Panc1 (cell line): ENCODE data around the gene SEMA4A. TPM values are rescaled to one million over a fixed set of nuclear protein-coding genes. Genes with fewer than 3 reads are reported as not detected.

Source experiments
- ATAC-seq: fragments of 200-7000 bp; cut with Tn5 transposase; 2 replicates; pipeline ENCODE4 v1.9.1; 2020; ENCODE audit warnings: mild to moderate bottlenecking, moderate library complexity
- BruUV-seq: library from RNA; stranded (reverse); fragments of 400-500 nt; replicated peaks from 2 replicates; lab custom pipeline; 2021; lab: Mats Ljungman, UMichigan
- CTCF ChIA-PET: fragments of 300-600 bp; sonication (Branson Sonifier 250); formaldehyde crosslinking; loops from one replicate; lab custom pipeline; 2022; ENCODE audit warnings: antibody characterized with exemption; lab: Charles Lee
- POLR2A ChIA-PET: fragments of 300-600 bp; sonication (Branson Sonifier 250); formaldehyde crosslinking; loops from one replicate; lab custom pipeline; 2022; ENCODE audit warnings: antibody characterized with exemption; lab: Charles Lee
- DNase-seq: peaks from one replicate; pipeline ENCODE4 v3.0.0-alpha.2; 2010; ENCODE audit warnings: low read depth, low spot score
- H3K27ac ChIP-seq: 2 replicates; pipeline ENCODE4 v1.5.1; 2011; ENCODE audit warnings: mild to moderate bottlenecking, low read length, inconsistent platforms
- H3K27me3 ChIP-seq: fragments of 200-500 bp; sonication (Bioruptor generic); 2 replicates; pipeline ENCODE4 v1.6.0; 2014; ENCODE audit warnings: low read length, inconsistent platforms; ENCODE audit not compliant: control insufficient read depth, insufficient read depth
- H3K36me3 ChIP-seq: fragments of 200-500 bp; sonication (Bioruptor generic); 2 replicates; pipeline ENCODE4 v1.5.1; 2014; ENCODE audit warnings: inconsistent platforms, mild to moderate bottlenecking, low read length, moderate library complexity; ENCODE audit not compliant: control insufficient read depth, insufficient read depth
- H3K4me1 ChIP-seq: 2 replicates; pipeline ENCODE4 v1.5.1; 2011; ENCODE audit warnings: inconsistent platforms, mild to moderate bottlenecking, low read length, moderate library complexity; ENCODE audit not compliant: control insufficient read depth, insufficient read depth
- H3K4me3 ChIP-seq, 2 experiments: 2 replicates each; pipeline ENCODE4 v1.5.1; 2011 to 2012; ENCODE audit warnings: low read depth in 2 of 2, low read length in 2 of 2, mild to moderate bottlenecking in 2 of 2, inconsistent platforms in 1 of 2, moderate library complexity in 1 of 2
- H3K9me3 ChIP-seq: fragments of 200-500 bp; sonication (Bioruptor generic); 2 replicates; pipeline ENCODE4 v1.5.1; 2014; ENCODE audit warnings: low read depth, mild to moderate bottlenecking, inconsistent platforms, low read length, moderate library complexity; ENCODE audit not compliant: control insufficient read depth, insufficient read depth
- CTCF ChIP-seq: fragments of 450-650 bp; IDR thresholded peaks from 2 replicates; pipeline ENCODE4 v1.5.1; 2017; ENCODE audit warnings: mild to moderate bottlenecking
- POLR2AphosphoS5 ChIP-seq: IDR thresholded peaks from 2 replicates; pipeline ENCODE4 v1.6.1; 2012; ENCODE audit warnings: mild to moderate bottlenecking, low read depth, low read length, moderate library complexity
- REST ChIP-seq, 2 experiments: IDR thresholded peaks; 2 replicates each; pipeline ENCODE4 v1.6.1; 2011 to 2012; ENCODE audit warnings: low read depth in 2 of 2, control low read depth in 1 of 2, low read length in 1 of 2, mild to moderate bottlenecking in 1 of 2, moderate library complexity in 1 of 2; ENCODE audit not compliant: insufficient read depth in 1 of 2
- SIN3A ChIP-seq: IDR thresholded peaks from 2 replicates; pipeline ENCODE4 v1.6.1; 2012; ENCODE audit warnings: low read depth, mild to moderate bottlenecking, low read length, moderate library complexity, borderline replicate concordance; ENCODE audit not compliant: insufficient read depth
- TCF7L2 ChIP-seq: IDR thresholded peaks from 2 replicates; pipeline ENCODE4 v1.6.1; 2011; ENCODE audit warnings: mild to moderate bottlenecking, low read depth, low read length, inconsistent platforms
- in situ Hi-C: cut with HindIII; loops from 2 replicates; pipeline ENCODE4 v1.10.0; 2016; ENCODE audit warnings: low sequenced_read_pairs, low pct_unique_long_range_greater_than_20kb
- intact Hi-C: fragments of 100-400 bp; cut with micrococcal nuclease; formaldehyde crosslinking; loops from one replicate; pipeline ENCODE4 v1.10.0; 2022; ENCODE audit not compliant: unreplicated experiment
- total RNA-seq: library from RNA; stranded (reverse); gene quantifications from one replicate; pipeline ENCODE4 v1.2.1, GENCODE V29; 2021; ENCODE audit not compliant: unreplicated experiment

The SEMA4A gene
- total RNA-seq, 1 experiment from 2014 or later: 0.21 TPM

GRCh38 chr1:156121457-156121856, 31.9 kb upstream of the SEMA4A start:
- POLR2A ChIA-PET: interaction anchor here (0.7 kb wide), 1 partner anchor 191 kb away, joined by 15 read pairs; no protein-coding TSS in a partner anchor

GRCh38 chr1:156122086-156122485, 31.3 kb upstream of the SEMA4A start:
- POLR2A ChIA-PET: no interaction called here
- Histone ChIP-seq H3K4me3 (peak overlapping the region; percentile 19 to 58), H3K36me3 (peaks cover 2% of the 10 kb centered on the region; the same call in 1 of the 2 replicates)

More at GRCh38 chr1:156121457-156121856, 31.9 kb upstream of the SEMA4A start:
- Histone ChIP-seq H3K27me3 (no peaks in the 10 kb centered on the region), H3K4me1 (peaks cover 77% of the 10 kb centered on the region), H3K36me3 (peaks cover 2% of the 10 kb centered on the region; the same call in 1 of the 2 replicates), H3K27ac (peak overlapping the region; percentile 95), H3K9me3 (no peaks in the 10 kb centered on the region), H3K4me3 (peak overlapping the region in 1 of 2 experiments; percentile 58; a peak in 2 of 4 replicates)
- CTCF ChIA-PET: interaction anchor here (0.6 kb wide), 1 partner anchor 22 kb away, joined by 4 read pairs; no protein-coding TSS in a partner anchor
- no TSS peak for BruUV-seq
- TF ChIP-seq REST (IDR thresholded peaks at IDR 0.05; ENCODE audit: insufficient read depth in 1 of 2, low read depth in 2 of 2, low read length in 1 of 2) (no peak), CTCF (no peak)
- DNase-seq (no peak), ATAC-seq (no peak)
- intact Hi-C loops (no loop called here), in situ Hi-C loops (no loop called here)

More at GRCh38 chr1:156122086-156122485, 31.3 kb upstream of the SEMA4A start:
- intact Hi-C loops (no loop called here), in situ Hi-C loops (no loop called here)
- H3K4me1 ChIP-seq: peaks cover 84% of the 10 kb centered on the region
- ATAC-seq: no peak
- no peaks in the 10 kb centered on the region for H3K27me3 ChIP-seq
- no peak for TF ChIP-seq REST (IDR thresholded peaks at IDR 0.05; ENCODE audit: insufficient read depth in 1 of 2, low read depth in 2 of 2, low read length in 1 of 2)
- no peak for TF ChIP-seq POLR2AphosphoS5
- TF ChIP-seq CTCF: no peak
- no peak for TF ChIP-seq TCF7L2
- TF ChIP-seq SIN3A: no peak
- no peak for DNase-seq
- CTCF ChIA-PET: interaction anchor here (1.0 kb wide), 1 partner anchor 103 kb away, joined by 3 read pairs; no protein-coding TSS in a partner anchor
- no TSS peak for BruUV-seq
- H3K9me3 ChIP-seq: no peaks in the 10 kb centered on the region
- H3K27ac ChIP-seq: peak overlapping the region; percentile 95
